Keratinocyte (primary cell): ENCODE results near the gene RPS19BP1. TPM values are rescaled to one million over a fixed set of nuclear protein-coding genes. Genes with fewer than 3 reads are reported as not detected.

Source experiments
- DNase-seq: peaks from one replicate; pipeline ENCODE4 v3.0.0-alpha.2; 2011; ENCODE audit warnings: low read depth, missing footprints, low spot score
- FAIRE-seq: peaks from 2 replicates; lab custom pipeline; 2011; peaks lifted over from hg19 to GRCh38; lab: Jason Lieb, UNC
- H2AFZ ChIP-seq: 2 replicates; pipeline ENCODE4 v1.6.0; 2012; ENCODE audit warnings: low read length, control low read depth, inconsistent platforms; ENCODE audit not compliant: control insufficient read depth
- H3K27ac ChIP-seq: 2 replicates; pipeline ENCODE4 v1.5.1; 2011; ENCODE audit warnings: low read length; ENCODE audit not compliant: control insufficient read depth, insufficient read depth
- H3K27me3 ChIP-seq: 3 replicates; pipeline ENCODE4 v1.6.0; 2011; ENCODE audit warnings: low read length; ENCODE audit not compliant: control insufficient read depth, insufficient read depth; ENCODE audit errors: extremely low read depth
- H3K36me3 ChIP-seq, 2 experiments: 2 replicates in 1 of 2; 3 replicates in 1 of 2; pipeline ENCODE4 v1.5.1; 2011; ENCODE audit warnings: low read length in 2 of 2, mild to moderate bottlenecking in 1 of 2; ENCODE audit not compliant: control insufficient read depth in 2 of 2, insufficient read depth in 2 of 2; ENCODE audit errors: extremely low read depth in 1 of 2
- H3K4me1 ChIP-seq: 3 replicates; pipeline ENCODE4 v1.5.1; 2011; ENCODE audit warnings: low read length; ENCODE audit not compliant: control insufficient read depth, insufficient read depth; ENCODE audit errors: extremely low read depth
- H3K4me2 ChIP-seq: 3 replicates; pipeline ENCODE4 v1.6.0; 2011; ENCODE audit warnings: low read depth, low read length; ENCODE audit not compliant: control insufficient read depth, insufficient read depth; ENCODE audit errors: extremely low read depth
- H3K4me3 ChIP-seq, 3 experiments: fragments of 200-600 bp in 1 of 3; sonication (generic) in 1 of 3; 2 replicates in 2 of 3; 3 replicates in 1 of 3; pipeline ENCODE4 v1.5.1; 2011 to 2016; ENCODE audit warnings: low read length in 3 of 3, mild to moderate bottlenecking in 3 of 3, control low read depth in 2 of 3, inconsistent platforms in 1 of 3, low read depth in 1 of 3, mixed read lengths in 1 of 3, mixed run types in 1 of 3, moderate library complexity in 1 of 3; ENCODE audit not compliant: control insufficient read depth in 2 of 3, insufficient read depth in 2 of 3; ENCODE audit errors: extremely low read depth in 1 of 3
- H3K79me2 ChIP-seq: 2 replicates; pipeline ENCODE4 v1.6.0; 2012; ENCODE audit warnings: low read length; ENCODE audit not compliant: control insufficient read depth, insufficient read depth
- H3K9ac ChIP-seq: 3 replicates; pipeline ENCODE4 v1.6.0; 2011; ENCODE audit warnings: low read length; ENCODE audit not compliant: control insufficient read depth, insufficient read depth; ENCODE audit errors: extremely low read depth
- H3K9me1 ChIP-seq: 3 replicates; pipeline ENCODE4 v1.6.0; 2011; ENCODE audit warnings: low read length; ENCODE audit not compliant: control insufficient read depth, insufficient read depth; ENCODE audit errors: extremely low read depth
- H3K9me3 ChIP-seq: 2 replicates; pipeline ENCODE4 v1.5.1; 2012; ENCODE audit warnings: low read depth, low read length; ENCODE audit not compliant: control insufficient read depth
- H4K20me1 ChIP-seq: 3 replicates; pipeline ENCODE4 v1.6.0; 2011; ENCODE audit warnings: low read length; ENCODE audit not compliant: control insufficient read depth, insufficient read depth; ENCODE audit errors: extremely low read depth
- EZH2 ChIP-seq: IDR thresholded peaks from one replicate; pipeline ENCODE4 v1.6.1; 2012; ENCODE audit warnings: inconsistent platforms, mild to moderate bottlenecking, low read length, moderate library complexity
- dilution Hi-C: fragments of 300-500 bp; cut with MboI; formaldehyde crosslinking; loops from one replicate; pipeline ENCODE4 v1.7.0; 2020; ENCODE audit warnings: low sequenced_read_pairs; ENCODE audit not compliant: extremely low pct_ligation_motif_present
- polyA plus RNA-seq, 5 experiments: library from polyadenylated mRNA; depleted of rRNA in 3 of 5; stranded (reverse) in 3 of 5; stranded (forward) in 1 of 5; unstranded in 1 of 5; fragments of >200 nt; gene quantifications; 1 replicate in 1 of 5; 2 replicates in 3 of 5; 3 replicates in 1 of 5; pipeline versions ENCODE4 v1.2.1 to v1.2.3, GENCODE V29; 2011 to 2012; ENCODE audit warnings: missing spikeins in 2 of 5, low read depth in 1 of 5, low replicate concordance in 1 of 5
- TF ChIP-seq, protein P1 (sequence below), 3 experiments: IDR thresholded peaks in 1 of 3; conservative IDR thresholded peaks in 1 of 3; optimal IDR thresholded peaks in 1 of 3; 2 replicates in 2 of 3; 3 replicates in 1 of 3; pipeline versions ENCODE3 to v1.5.1; 2011; ENCODE audit warnings: low read length in 3 of 3, mild to moderate bottlenecking in 3 of 3, moderate library complexity in 2 of 3, control low read depth in 1 of 3, inconsistent platforms in 1 of 3; ENCODE audit not compliant: insufficient read depth in 2 of 3; ENCODE audit errors: extremely low read depth in 1 of 3

Gene RPS19BP1
- polyA plus RNA-seq, 1 donor (not counting 4 experiments of a cell fraction or from before 2014, with no cell fraction given) = 67.3 TPM

DNA sequence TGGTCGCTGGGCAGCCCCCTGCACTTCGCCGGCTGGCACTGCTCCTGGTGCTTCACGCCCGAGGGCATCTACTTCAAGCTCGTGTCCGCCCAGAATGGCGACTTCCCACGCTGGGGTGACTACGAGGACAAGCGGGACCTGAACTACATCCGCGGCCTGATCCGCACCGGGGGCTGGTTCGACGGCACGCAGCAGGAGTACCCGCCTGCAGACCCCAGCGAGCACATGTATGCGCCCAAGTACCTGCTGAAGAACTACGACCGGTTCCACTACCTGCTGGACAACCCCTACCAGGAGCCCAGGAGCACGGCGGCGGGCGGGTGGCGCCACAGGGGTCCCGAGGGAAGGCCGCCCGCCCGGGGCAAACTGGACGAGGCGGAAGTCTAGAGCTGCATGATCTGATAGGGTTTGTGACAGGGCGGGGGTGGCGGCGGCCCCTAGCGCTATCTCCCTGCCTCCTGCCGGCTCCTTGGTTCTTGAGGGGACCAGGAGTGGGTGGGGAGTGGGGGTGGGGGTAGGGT, 43.9 kb downstream of the RPS19BP1 start:
- no peaks in the 10 kb centered on the region for H3K9me3 ChIP-seq
- FAIRE-seq = no peak
- no peaks in the 10 kb centered on the region for H3K36me3 ChIP-seq
- no peaks in the 10 kb centered on the region for H4K20me1 ChIP-seq
- H3K27me3 ChIP-seq = no peaks in the 10 kb centered on the region
- no peaks in the 10 kb centered on the region for H3K9me1 ChIP-seq
- DNase-seq = no peak
- dilution Hi-C loops = no loop called here
- no peak overlapping the region for H3K4me2 ChIP-seq
- no peak overlapping the region for H3K4me3 ChIP-seq
- H3K27ac ChIP-seq = no peak overlapping the region
- H3K79me2 ChIP-seq = no peaks in the 10 kb centered on the region
- TF ChIP-seq, protein P1, sequence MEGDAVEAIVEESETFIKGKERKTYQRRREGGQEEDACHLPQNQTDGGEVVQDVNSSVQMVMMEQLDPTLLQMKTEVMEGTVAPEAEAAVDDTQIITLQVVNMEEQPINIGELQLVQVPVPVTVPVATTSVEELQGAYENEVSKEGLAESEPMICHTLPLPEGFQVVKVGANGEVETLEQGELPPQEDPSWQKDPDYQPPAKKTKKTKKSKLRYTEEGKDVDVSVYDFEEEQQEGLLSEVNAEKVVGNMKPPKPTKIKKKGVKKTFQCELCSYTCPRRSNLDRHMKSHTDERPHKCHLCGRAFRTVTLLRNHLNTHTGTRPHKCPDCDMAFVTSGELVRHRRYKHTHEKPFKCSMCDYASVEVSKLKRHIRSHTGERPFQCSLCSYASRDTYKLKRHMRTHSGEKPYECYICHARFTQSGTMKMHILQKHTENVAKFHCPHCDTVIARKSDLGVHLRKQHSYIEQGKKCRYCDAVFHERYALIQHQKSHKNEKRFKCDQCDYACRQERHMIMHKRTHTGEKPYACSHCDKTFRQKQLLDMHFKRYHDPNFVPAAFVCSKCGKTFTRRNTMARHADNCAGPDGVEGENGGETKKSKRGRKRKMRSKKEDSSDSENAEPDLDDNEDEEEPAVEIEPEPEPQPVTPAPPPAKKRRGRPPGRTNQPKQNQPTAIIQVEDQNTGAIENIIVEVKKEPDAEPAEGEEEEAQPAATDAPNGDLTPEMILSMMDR (optimal IDR thresholded peaks at IDR 0.05 in 1 of 3, IDR thresholded peaks at IDR 0.05 in 1 of 3, conservative IDR thresholded peaks at IDR 0.05 in 1 of 3; ENCODE audit: extremely low read depth in 1 of 3, insufficient read depth in 2 of 3, low read length in 3 of 3) = no peak
- TF ChIP-seq EZH2 = no peak
- H2AFZ ChIP-seq = no peak overlapping the region
- no peak overlapping the region for H3K9ac ChIP-seq
- no peaks in the 10 kb centered on the region for H3K4me1 ChIP-seq

GRCh38 chr22:39487826-39488520, 44.6 kb downstream of the RPS19BP1 start:
- H3K27ac ChIP-seq = no peak overlapping the region
- no peak for TF ChIP-seq EZH2
- TF ChIP-seq, protein P1 (optimal IDR thresholded peaks at IDR 0.05 in 1 of 3, IDR thresholded peaks at IDR 0.05 in 1 of 3, conservative IDR thresholded peaks at IDR 0.05 in 1 of 3; ENCODE audit: extremely low read depth in 1 of 3, insufficient read depth in 2 of 3, low read length in 3 of 3) = no peak
- no peaks in the 10 kb centered on the region for H4K20me1 ChIP-seq
- H2AFZ ChIP-seq = no peak overlapping the region
- H3K9me3 ChIP-seq = no peaks in the 10 kb centered on the region
- no peaks in the 10 kb centered on the region for H3K9me1 ChIP-seq
- H3K9ac ChIP-seq = no peak overlapping the region
- H3K4me2 ChIP-seq = no peak overlapping the region
- H3K4me1 ChIP-seq = no peaks in the 10 kb centered on the region
- dilution Hi-C loops = no loop called here
- no peaks in the 10 kb centered on the region for H3K79me2 ChIP-seq
- no peak for DNase-seq
- no peaks in the 10 kb centered on the region for H3K36me3 ChIP-seq
- H3K4me3 ChIP-seq = no peak overlapping the region
- no peak for FAIRE-seq
- no peaks in the 10 kb centered on the region for H3K27me3 ChIP-seq
